K562 (cell line): Measurements from ENCODE around the gene KRTAP3-3. TPM values are rescaled to one million over a fixed set of nuclear protein-coding genes. Genes with fewer than 3 reads are reported as not detected.

Source experiments
- ATAC-seq: fragments of 200-7000 bp; cut with Tn5 transposase; 3 replicates; pipeline ENCODE4 v1.9.1; 2020; ENCODE audit warnings: moderate library complexity
- BruUV-seq: library from RNA; stranded (reverse); fragments of 400-500 nt; replicated peaks from 2 replicates; lab custom pipeline; 2021; lab: Mats Ljungman, UMichigan
- CTCF ChIA-PET: fragments of 300-600 bp; formaldehyde crosslinking; extraction: SDS; loops from one replicate; lab custom pipeline; 2021; ENCODE audit warnings: low intra/inter-chr PET ratio; lab: Yijun Ruan, JAX
- POLR2A ChIA-PET: fragments of 300-600, 350-650 bp; sonication (Branson Sonifier 250); formaldehyde crosslinking; extraction: SDS; loops from one replicate; lab custom pipeline; 2021; ENCODE audit warnings: antibody characterized with exemption, inconsistent platforms; lab: Yijun Ruan, JAX
- DNase-seq, 4 experiments: peaks; one replicate each; pipeline versions ENCODE4 v3.0.0 to v3.0.0-alpha.2; 2011 to 2018; ENCODE audit warnings: low spot score in 3 of 4, mixed read lengths in 3 of 4; ENCODE audit errors: extremely low read depth in 1 of 4
- FAIRE-seq: peaks from 2 replicates; lab custom pipeline; 2011; peaks lifted over from hg19 to GRCh38; lab: Jason Lieb, UNC
- H2AFZ ChIP-seq: 2 replicates; pipeline ENCODE4 v1.6.0; 2011; ENCODE audit warnings: low read depth, low read length, control low read depth, inconsistent platforms
- H3K27ac ChIP-seq: fragments of 200-600 bp; 3 replicates; pipeline ENCODE4 v1.8.0; 2011; ENCODE audit warnings: low read depth, mild to moderate bottlenecking, control low read depth, inconsistent platforms, low read length, moderate library complexity, mixed read lengths; ENCODE audit errors: extremely low read depth
- H3K27me3 ChIP-seq, 2 experiments: fragments of 300-600 bp in 1 of 2; 2 replicates in 1 of 2; 3 replicates in 1 of 2; pipeline versions ENCODE4 v1.6.0 to v1.8.0; 2011; ENCODE audit warnings: inconsistent platforms in 2 of 2, low read length in 2 of 2, mild to moderate bottlenecking in 1 of 2, mixed read lengths in 1 of 2, moderate library complexity in 1 of 2; ENCODE audit not compliant: control insufficient read depth in 2 of 2, insufficient read depth in 2 of 2
- H3K36me3 ChIP-seq: fragments of 300-600 bp; 3 replicates; pipeline ENCODE4 v1.8.0; 2011; ENCODE audit warnings: mild to moderate bottlenecking, low read length, inconsistent platforms; ENCODE audit not compliant: control insufficient read depth, insufficient read depth
- H3K4me1 ChIP-seq, 2 experiments: fragments of 200-600 bp in 1 of 2; replicated peaks in 1 of 2; 2 replicates in 1 of 2; 3 replicates in 1 of 2; pipeline versions ENCODE4 v1.5.1 to v1.8.0; 2011; ENCODE audit warnings: inconsistent platforms in 2 of 2, low read length in 2 of 2, mild to moderate bottlenecking in 1 of 2, mixed read lengths in 1 of 2, moderate library complexity in 1 of 2; ENCODE audit not compliant: control insufficient read depth in 2 of 2, insufficient read depth in 2 of 2
- H3K4me2 ChIP-seq: 2 replicates; pipeline ENCODE4 v1.6.1; 2011; ENCODE audit warnings: low read length, control low read depth, inconsistent platforms, mixed read lengths; ENCODE audit not compliant: insufficient read depth
- H3K4me3 ChIP-seq: fragments of 200-600 bp; sonication (generic), shearing (Covaris generic); 2 replicates; pipeline ENCODE4 v1.5.1; 2016; ENCODE audit warnings: control low read depth, inconsistent platforms
- H3K79me2 ChIP-seq: fragments of 200-600 bp; 3 replicates; pipeline ENCODE4 v1.8.0; 2011; ENCODE audit warnings: low read length, inconsistent platforms; ENCODE audit not compliant: control insufficient read depth, insufficient read depth
- H3K9ac ChIP-seq, 2 experiments: 2 replicates each; pipeline versions ENCODE4 v1.6.0 to v1.6.1; 2011; ENCODE audit warnings: low read depth in 2 of 2, low read length in 2 of 2, control low read depth in 1 of 2, inconsistent platforms in 1 of 2, mild to moderate bottlenecking in 1 of 2, mixed read lengths in 1 of 2; ENCODE audit not compliant: insufficient read depth in 1 of 2
- H3K9me1 ChIP-seq: one replicate; pipeline ENCODE4 v1.6.0; 2011; ENCODE audit warnings: inconsistent platforms, mild to moderate bottlenecking, low read length, moderate library complexity; ENCODE audit not compliant: control insufficient read depth, insufficient read depth
- H3K9me3 ChIP-seq: replicated peaks from 2 replicates; pipeline ENCODE4 v1.5.1; 2011; ENCODE audit warnings: low read depth, low read length, inconsistent platforms; ENCODE audit not compliant: control insufficient read depth, insufficient read depth
- H4K20me1 ChIP-seq: replicated peaks from 2 replicates; pipeline ENCODE4 v1.6.1; 2011; ENCODE audit warnings: low read length, inconsistent platforms, mixed read lengths; ENCODE audit not compliant: control insufficient read depth, insufficient read depth
- CEBPG ChIP-seq, 3 experiments: fragments of 200-800 bp in 1 of 3; sonication (Bioruptor generic) in 1 of 3; sonication (generic) in 1 of 3; formaldehyde crosslinking in 1 of 3; IDR thresholded peaks in 2 of 3; conservative IDR thresholded peaks in 1 of 3; 2 replicates each; pipeline versions ENCODE4 v1.6.1 to v1.8.0; 2016 to 2022; ENCODE audit warnings: missing compliant biosample characterization in 2 of 3, missing genetic modification characterization in 2 of 3, mild to moderate bottlenecking in 1 of 3, missing genetic modification reagents in 1 of 3
- GTF2A2 ChIP-seq: IDR thresholded peaks from 2 replicates; pipeline ENCODE4 v1.6.1; 2016; ENCODE audit warnings: mild to moderate bottlenecking, missing genetic modification characterization, missing compliant biosample characterization
- L3MBTL2 ChIP-seq: fragments of 450-650 bp; IDR thresholded peaks from 2 replicates; pipeline ENCODE4 v1.6.1; 2016; ENCODE audit warnings: mild to moderate bottlenecking, moderate library complexity
- LCOR ChIP-seq: sonication (generic); formaldehyde crosslinking; IDR thresholded peaks from 2 replicates; pipeline ENCODE4 v1.8.0; 2022; ENCODE audit warnings: mild to moderate bottlenecking, missing genetic modification reagents
- MBD2 ChIP-seq: sonication (generic); IDR thresholded peaks from 2 replicates; pipeline ENCODE4 v1.6.1; 2016; ENCODE audit warnings: low read depth, borderline replicate concordance
- NR2C2 ChIP-seq, 2 experiments: fragments of 200-800 bp in 1 of 2; sonication (Bioruptor generic) in 1 of 2; sonication (generic) in 1 of 2; formaldehyde crosslinking in 1 of 2; IDR thresholded peaks; 2 replicates each; pipeline versions ENCODE4 v1.6.1 to v1.8.0; 2016 to 2022; ENCODE audit warnings: mild to moderate bottlenecking in 1 of 2, missing compliant biosample characterization in 1 of 2, missing genetic modification characterization in 1 of 2, missing genetic modification reagents in 1 of 2
- SP2 ChIP-seq: IDR thresholded peaks from 2 replicates; pipeline ENCODE4 v1.6.1; 2011; ENCODE audit warnings: mild to moderate bottlenecking, low read depth, low read length, moderate library complexity; ENCODE audit not compliant: poor library complexity, severe bottlenecking; ENCODE audit errors: extremely low read depth
- TAF7 ChIP-seq: fragments of 450-650 bp; IDR thresholded peaks from 2 replicates; pipeline ENCODE4 v1.6.1; 2016; ENCODE audit warnings: missing genetic modification characterization, missing compliant biosample characterization
- TAF9B ChIP-seq: fragments of 450-650 bp; IDR thresholded peaks from 2 replicates; pipeline ENCODE4 v1.6.1; 2018; ENCODE audit warnings: mild to moderate bottlenecking; ENCODE audit not compliant: partially characterized antibody
- TRIM24 ChIP-seq, 2 experiments: fragments of 450-650 bp; IDR thresholded peaks; 2 replicates each; pipeline ENCODE4 v1.6.1; 2016
- ZNF41 ChIP-seq: fragments of 250-450 bp; sonication (Bioruptor Pico); conservative IDR thresholded peaks from 2 replicates; pipeline ENCODE4 v1.4.0; 2020; ENCODE audit warnings: mild to moderate bottlenecking
- ZNF589 ChIP-seq: fragments of 200-800 bp; sonication (Bioruptor generic); IDR thresholded peaks from 2 replicates; pipeline ENCODE4 v1.6.1; 2016; ENCODE audit warnings: low read depth, missing genetic modification characterization, missing compliant biosample characterization
- WGBS: fragments of 100-300 bp; shearing (Covaris generic); methylation state at CpG from one replicate; pipeline ENCODE4 v1.1.6; 2016; ENCODE audit warnings: low coverage, mixed read lengths; ENCODE audit not compliant: insufficient coverage; ENCODE audit errors: missing lambda C conversion rate; 5-methylcytosine and 5-hydroxymethylcytosine counted together
- in situ Hi-C: fragments of 300-500 bp; cut with MboI; formaldehyde crosslinking; loops from 4 replicates; pipeline ENCODE4 v1.15.0; 2018; ENCODE audit warnings: inconsistent platforms, mixed read lengths
- intact Hi-C: fragments of 100-400 bp; cut with micrococcal nuclease; formaldehyde crosslinking; loops from 2 replicates; pipeline ENCODE4 v1.14.2; 2022
- polyA plus RNA-seq, 8 experiments: library from polyadenylated mRNA; depleted of rRNA in 4 of 8; stranded (reverse) in 5 of 8; unstranded in 3 of 8; fragments of >200 nt; fragmentation: Nextera tagmentation in 2 of 8; fragmentation: Illumina TruSeq in 1 of 8; extraction: Ambion mirVana in 2 of 8; extraction: Trizol in 1 of 8; gene quantifications; 2 replicates each; pipeline versions ENCODE4 v1.2.1 to v1.2.3, GENCODE V29; 2011 to 2014; ENCODE audit warnings: inconsistent platforms in 1 of 8, missing spikeins in 1 of 8
- total RNA-seq, 7 experiments: library from RNA; depleted of rRNA in 6 of 7; stranded (reverse); fragments of >200 nt in 6 of 7; fragmentation: Illumina TruSeq in 2 of 7; extraction: Trizol in 2 of 7; gene quantifications; 2 replicates each; pipeline versions ENCODE4 v1.2.1 to v1.2.3, GENCODE V29; 2011 to 2021; ENCODE audit warnings: low replicate concordance in 1 of 7
- TF ChIP-seq, protein P1 (sequence below), 2 experiments: IDR thresholded peaks; 2 replicates each; pipeline ENCODE4 v1.6.1; 2012; ENCODE audit warnings: improper control_type of control experiment in 2 of 2, low read depth in 2 of 2, low read length in 2 of 2, borderline replicate concordance in 1 of 2

The KRTAP3-3 gene
- total and polyA plus RNA-seq, 9 of the 15 experiments (the other 6 are each of a cell fraction or from before 2014, with no cell fraction given), result not detected

DNA sequence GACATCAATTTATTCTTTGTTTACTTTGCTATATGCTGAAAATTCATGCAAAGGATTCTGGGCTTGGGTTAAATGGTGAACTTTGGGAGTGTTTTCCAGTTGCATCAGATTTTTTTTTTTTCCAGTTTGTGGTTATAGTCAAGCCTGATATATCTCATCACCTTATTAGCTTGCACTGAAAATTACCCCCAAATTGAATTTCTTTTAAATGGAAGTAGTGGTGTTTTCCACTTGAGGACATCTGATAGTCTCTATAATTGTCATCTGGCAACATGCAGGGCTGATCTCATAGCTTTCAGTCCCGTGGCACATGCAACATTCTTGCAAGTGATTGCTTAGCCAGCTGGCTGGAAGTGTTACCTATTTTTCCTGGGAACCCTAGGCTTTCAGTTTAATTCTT is 19.6 kb upstream of the KRTAP3-3 start:
- ATAC-seq, result no peak
- DNase-seq, result no peak
- TF ChIP-seq, protein P1, sequence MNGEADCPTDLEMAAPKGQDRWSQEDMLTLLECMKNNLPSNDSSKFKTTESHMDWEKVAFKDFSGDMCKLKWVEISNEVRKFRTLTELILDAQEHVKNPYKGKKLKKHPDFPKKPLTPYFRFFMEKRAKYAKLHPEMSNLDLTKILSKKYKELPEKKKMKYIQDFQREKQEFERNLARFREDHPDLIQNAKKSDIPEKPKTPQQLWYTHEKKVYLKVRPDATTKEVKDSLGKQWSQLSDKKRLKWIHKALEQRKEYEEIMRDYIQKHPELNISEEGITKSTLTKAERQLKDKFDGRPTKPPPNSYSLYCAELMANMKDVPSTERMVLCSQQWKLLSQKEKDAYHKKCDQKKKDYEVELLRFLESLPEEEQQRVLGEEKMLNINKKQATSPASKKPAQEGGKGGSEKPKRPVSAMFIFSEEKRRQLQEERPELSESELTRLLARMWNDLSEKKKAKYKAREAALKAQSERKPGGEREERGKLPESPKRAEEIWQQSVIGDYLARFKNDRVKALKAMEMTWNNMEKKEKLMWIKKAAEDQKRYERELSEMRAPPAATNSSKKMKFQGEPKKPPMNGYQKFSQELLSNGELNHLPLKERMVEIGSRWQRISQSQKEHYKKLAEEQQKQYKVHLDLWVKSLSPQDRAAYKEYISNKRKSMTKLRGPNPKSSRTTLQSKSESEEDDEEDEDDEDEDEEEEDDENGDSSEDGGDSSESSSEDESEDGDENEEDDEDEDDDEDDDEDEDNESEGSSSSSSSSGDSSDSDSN (IDR thresholded peaks at IDR 0.05; ENCODE audit: borderline replicate concordance in 1 of 2, low read depth in 2 of 2, low read length in 2 of 2), result no peak
- TF ChIP-seq GTF2A2, result no peak
- no peak for TF ChIP-seq SP2
- TF ChIP-seq LCOR (CRISPR knock-in tag), result no peak
- peak; percentile 57; the same call in 1 of the 2 replicates for TF ChIP-seq ZNF589 (CRISPR knock-in tag)
- TF ChIP-seq MBD2, result no peak
- TF ChIP-seq CEBPG (CRISPR knock-in tag; IDR thresholded peaks at IDR 0.05), result no peak
- peak in 1 of 2 experiments; percentile 57; a peak in 1 of 4 replicates for TF ChIP-seq CEBPG (tag; conservative IDR thresholded peaks at IDR 0.05 in 1 of 2, IDR thresholded peaks at IDR 0.05 in 1 of 2)
- 0 out of 4 replicates have a peak, but pooled peaks of 1 of the 2 experiments have one; percentile 6 for TF ChIP-seq TRIM24 (IDR thresholded peaks at IDR 0.05)
- TF ChIP-seq TAF9B, result no peak
- TF ChIP-seq ZNF41, result no peak
- TF ChIP-seq L3MBTL2, result no peak
- no peak for TF ChIP-seq NR2C2 (CRISPR knock-in tag; IDR thresholded peaks at IDR 0.05)
- TF ChIP-seq NR2C2 (tag; IDR thresholded peaks at IDR 0.05), result peak; percentile 79; the same call in 1 of the 2 replicates
- no peak for TF ChIP-seq TAF7 (tag)
- Histone ChIP-seq H3K9ac (no peak overlapping the region), H3K4me1 (no peaks in the 10 kb centered on the region), H2AFZ (no peak overlapping the region), H3K27me3 (peaks cover 0 to 4% of the 10 kb centered on the region in 2 experiments; a peak in 3 of 5 replicates), H3K9me1 (no peaks in the 10 kb centered on the region), H3K9me3 (no peaks in the 10 kb centered on the region), H3K79me2 (no peaks in the 10 kb centered on the region), H3K4me3 (no peak overlapping the region), H3K27ac (no peak overlapping the region), H4K20me1 (no peaks in the 10 kb centered on the region), H3K4me2 (no peak overlapping the region), H3K36me3 (no peaks in the 10 kb centered on the region)
- in situ Hi-C loops, result no loop called here
- BruUV-seq, result no TSS peak
- ChIA-PET CTCF (interaction anchor here (0.7 kb wide), 1 partner anchor 305 kb away, joined by 3 read pairs; no protein-coding TSS in a partner anchor), POLR2A (no interaction called here)
- FAIRE-seq, result no peak
- 0% methylated on average over 1 of the region's 1 CpG for WGBS
- intact Hi-C loops, result no loop called here
